NCI-H510A (cell line): Measurements from ENCODE around the gene XRCC1.
A peak's percentile ranks its signal among the peaks of the same experiment; 100 is the strongest.
"Not testable (repeated sequence)": the region's sequence is repeated elsewhere in the genome, so short reads cannot be mapped to it uniquely, and the experiment has no call there.

ENCODE experiments used
- DNase-seq: peaks from one replicate; lab custom pipeline; 2025; lab: John Stamatoyannopoulos, UW

The XRCC1 gene

DNA sequence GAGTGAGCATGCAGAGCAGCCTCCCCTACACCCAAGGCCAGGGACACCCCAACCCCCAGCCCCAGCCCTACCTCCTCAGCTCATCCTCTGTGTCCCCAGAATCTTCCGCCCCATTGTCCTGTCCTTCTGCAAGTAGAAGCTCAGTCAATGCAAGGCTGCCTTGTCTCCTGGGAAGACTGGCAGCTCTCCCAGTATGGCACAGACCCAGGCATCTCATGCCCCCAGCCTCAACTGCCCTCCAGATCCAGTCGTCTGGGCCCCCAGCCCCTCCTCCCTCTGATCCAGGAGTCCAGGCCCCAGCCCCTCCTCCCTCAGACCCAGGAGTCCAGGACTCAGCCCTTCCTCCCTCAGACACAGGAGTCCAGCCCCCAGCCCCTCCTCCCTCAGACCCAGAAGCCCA, 29.3 kb downstream of the XRCC1 start:
- no peak for DNase-seq

DNA sequence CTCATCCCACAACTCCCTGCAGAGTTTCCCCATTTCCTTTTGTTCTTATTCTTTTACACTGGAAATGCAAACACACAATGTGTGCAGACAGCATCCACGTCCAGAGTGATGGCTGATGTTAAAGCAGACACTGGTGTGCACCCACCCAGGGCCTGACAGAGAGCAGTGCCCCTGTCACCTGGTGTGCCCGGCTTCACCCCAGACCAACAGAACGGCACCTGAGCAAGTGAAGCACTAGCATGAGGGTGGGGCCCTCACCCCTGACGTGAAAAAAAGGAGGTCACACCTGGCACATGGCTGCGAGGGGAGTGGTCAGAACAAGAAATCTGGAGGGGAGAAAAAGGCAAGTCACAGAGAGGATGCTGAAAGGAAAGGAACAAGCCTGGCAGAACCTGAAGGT, 30.1 kb downstream of the XRCC1 start:
- DNase-seq, result no peak

DNA sequence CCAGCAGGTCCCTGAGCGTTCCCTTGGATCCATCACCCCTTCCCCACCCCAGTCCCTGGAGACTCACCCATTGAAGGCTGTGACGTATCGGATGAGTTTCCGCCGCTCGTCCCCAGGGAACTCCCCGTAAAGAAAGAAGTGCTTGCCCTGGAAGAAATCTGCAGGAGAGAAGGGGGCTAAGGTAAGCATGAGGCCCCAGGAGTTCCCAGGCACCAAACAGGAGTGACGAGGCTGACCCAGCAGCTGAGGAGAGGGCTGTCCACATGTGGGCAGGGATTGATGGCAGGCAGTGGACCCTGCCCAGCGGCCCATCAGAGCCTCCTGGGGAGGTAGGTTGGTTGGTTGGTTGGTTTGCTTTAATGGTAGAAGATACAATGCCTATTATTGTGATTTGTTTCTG, 31.2 kb downstream of the XRCC1 start:
- no peak for DNase-seq

DNA sequence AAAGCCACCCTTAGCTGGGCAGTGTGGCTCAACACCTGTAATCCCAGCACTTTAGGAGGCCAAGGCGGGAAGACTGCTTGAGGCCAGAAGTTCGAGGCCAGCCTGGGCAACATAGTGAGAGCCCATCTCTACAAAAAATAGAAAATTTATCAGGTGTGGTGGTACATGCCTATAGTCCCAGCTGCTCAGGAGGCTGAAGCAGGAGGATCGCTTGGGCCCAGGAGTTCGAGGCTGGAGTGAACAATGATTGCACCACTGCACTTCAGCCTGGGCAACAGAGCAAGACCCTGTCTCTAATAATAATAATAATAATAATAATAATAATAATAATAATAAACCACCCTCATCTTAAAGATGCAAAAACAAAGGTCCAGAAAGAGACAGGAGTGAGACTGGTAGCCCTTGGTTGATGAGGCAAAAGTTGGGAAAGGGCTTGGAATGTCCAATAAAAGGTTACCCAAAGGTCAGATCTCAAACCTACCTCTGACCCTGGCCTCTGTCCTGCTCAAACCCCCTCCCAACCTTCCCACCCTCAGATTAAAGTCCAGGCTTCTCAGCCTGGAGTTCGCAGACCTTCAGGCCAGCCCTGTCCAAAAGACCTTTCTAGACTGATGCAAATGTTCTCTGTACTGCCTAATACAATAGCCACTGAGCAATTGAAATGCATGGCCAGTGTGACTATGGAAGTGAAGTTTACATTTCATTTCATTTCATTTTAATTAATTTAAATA, 33.2 kb downstream of the XRCC1 start:
- no peak for DNase-seq

DNA sequence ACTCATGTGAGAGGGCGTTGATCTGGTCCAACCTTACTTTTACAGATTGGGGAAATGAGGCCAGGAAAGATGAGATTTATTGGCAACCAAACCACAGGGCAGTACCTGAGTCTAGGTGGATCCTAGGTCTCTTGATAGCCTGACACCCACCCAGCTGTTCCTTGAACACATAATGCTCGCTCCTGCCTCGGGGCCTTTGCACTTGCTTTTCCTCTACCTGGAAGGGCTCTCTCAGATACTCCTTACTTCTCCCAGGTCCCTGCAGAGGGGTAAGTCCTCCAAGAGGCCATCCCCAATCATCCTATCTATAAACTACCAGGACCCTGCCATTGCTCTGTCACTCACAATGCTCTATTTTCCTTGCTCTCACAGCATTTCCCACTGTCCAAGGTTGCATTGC, 34.9 kb downstream of the XRCC1 start:
- DNase-seq, result no peak

DNA sequence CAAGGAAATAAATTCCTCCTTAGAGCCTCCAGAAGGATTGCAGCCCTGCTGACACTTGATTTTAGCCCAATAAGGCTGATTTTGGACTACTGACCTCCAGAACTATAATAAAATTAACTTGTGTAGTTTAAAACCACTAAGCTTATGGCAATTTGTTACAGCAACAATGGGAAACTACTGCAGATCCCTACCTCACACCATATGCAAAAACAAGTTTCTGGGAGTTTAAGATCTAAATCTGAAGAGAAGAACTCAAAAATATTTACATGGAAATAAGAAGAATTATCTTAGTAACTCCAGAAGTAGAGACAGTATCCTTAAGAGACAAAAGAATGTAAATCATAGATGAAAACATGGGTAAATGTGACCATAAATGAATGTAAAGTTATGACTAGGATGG, 36.4 kb downstream of the XRCC1 start:
- no peak for DNase-seq

DNA sequence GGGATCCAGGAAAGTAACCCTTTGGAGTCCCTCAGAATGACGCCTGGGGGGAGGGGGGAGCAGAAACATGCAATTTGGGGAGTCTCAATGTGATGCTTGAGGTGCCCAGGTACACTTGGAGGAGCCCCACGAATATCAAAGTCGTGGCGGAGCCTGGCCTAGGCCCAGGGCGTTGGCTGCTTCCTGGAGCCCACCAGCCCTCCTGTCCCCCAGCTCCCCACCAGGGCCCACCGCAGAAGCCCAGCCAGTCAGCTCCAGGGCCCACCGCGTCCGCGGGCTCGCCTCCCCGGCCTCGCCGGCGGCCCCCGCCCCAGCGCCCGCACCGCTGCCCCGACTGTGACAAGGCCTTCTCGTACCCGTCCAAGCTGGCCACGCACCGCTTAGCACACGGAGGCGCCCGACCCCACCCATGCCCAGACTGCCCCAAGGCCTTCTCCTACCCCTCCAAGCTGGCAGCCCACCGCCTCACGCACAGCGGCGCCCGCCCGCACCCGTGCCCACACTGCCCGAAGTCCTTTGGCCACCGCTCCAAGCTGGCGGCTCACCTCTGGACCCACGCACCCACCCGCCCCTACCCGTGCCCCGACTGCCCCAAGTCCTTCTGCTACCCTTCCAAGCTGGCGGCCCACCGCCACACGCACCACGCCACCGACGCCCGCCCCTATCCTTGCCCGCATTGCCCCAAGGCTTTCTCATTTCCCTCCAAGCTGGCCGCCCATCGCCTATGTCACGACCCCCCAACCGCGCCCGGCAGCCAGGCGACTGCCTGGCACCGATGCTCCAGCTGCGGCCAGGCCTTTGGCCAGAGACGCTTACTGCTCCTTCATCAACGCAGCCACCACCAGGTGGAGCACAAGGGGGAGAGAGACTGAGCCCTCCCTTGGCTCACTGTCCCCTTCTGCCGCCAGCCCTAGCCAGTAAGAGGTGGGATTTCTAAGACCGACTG, 40.2 kb downstream of the XRCC1 start:
- DNase-seq, result no peak

DNA sequence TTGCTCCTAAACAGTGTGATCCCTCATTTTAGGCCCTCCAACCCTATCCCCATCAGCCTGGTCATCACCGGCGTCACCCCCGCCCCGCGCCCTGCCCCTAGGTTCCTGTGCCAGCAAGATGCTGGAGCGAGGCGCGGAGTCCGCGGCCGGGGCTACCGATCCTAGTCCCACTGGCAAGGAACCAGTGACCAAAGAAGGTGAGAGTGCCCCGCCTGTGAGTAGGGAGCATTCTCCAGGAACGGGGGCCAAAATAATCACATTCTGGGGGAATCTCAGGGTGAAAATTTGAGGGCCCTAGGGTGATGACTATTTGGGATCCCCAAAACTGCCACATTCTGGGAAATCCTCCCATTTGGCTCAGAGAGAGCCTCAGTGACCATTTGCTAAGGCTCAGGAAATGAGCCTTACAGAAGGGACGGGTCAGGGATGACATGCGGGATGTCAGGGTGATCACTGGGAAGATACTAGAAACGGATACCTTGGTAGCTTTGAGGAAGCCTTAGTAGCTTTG, 41.0 kb downstream of the XRCC1 start:
- DNase-seq, result no peak

DNA sequence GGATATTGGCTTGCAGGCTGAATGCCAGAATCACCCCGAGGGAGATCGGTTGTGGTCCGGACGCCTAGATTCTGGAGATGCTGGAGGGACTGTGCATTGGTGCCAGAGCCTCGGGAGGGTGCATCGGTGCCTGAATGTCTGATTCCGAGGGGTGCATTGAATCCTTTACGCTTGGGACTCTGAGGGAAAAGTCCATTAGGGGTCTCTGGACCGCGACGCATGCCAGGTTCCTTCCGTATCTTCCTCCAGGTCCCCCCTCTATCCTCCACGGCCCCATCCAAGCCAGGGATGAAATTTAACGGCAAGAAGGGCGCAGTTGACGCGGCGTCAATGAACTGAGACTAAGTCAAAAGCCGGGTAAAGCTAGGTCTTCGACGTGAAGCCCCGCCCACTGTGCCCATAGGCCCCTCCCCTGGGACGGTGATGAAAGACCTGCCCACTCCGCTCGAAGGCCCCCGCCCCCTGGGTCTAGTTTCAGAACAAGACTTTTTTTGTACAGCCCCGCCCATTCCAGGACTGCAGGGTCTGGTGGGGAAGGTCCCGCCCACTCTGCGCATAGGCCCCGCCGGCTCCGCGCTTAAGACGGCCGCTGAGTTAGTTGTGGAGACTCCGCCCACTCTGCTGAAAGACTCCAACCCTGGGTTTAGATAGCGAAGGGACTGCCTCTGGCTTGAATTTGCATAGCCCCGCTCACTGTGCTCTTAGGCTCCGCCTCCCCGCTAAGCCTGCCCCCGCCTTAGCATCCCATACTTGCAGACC, 41.6 kb downstream of the XRCC1 start:
- peak; percentile 88 for DNase-seq

DNA sequence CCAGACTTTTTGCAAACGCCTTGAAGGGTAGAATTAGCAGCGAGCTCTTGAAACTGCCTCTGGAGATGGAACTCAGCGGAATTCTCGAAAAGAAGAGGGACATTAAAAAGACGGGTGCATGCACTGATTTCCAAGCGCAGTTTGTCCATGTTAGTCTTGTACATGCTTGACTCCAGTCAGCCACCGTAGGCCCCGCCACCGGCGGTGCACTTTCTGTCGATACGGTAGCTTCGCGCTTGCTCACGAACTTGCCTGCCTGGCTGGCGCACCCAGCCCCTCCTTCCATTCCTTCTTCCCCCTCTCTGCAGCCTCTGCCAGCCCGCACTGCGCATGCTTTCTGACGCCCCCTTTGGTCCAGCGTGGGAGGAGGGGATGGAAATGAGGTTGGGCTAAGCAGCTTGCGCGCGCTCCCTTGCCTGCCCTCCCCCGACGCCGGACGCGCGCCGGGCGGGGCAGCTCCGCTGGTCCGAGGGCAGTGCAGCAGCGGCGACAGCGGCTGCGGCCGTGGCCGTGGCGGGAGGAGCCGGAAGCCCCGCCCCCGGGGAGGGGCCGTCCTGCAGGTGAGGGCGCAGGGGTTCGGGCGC, 42.3 kb downstream of the XRCC1 start, which contains the start of gene ZNF575:
TSS of gene ZNF575 (plus strand) at position 227 of the 584 bp plus-strand sequence. CDS start 1,235 bp downstream, outside the sequence.
- DNase-seq, result peak; percentile 88

DNA sequence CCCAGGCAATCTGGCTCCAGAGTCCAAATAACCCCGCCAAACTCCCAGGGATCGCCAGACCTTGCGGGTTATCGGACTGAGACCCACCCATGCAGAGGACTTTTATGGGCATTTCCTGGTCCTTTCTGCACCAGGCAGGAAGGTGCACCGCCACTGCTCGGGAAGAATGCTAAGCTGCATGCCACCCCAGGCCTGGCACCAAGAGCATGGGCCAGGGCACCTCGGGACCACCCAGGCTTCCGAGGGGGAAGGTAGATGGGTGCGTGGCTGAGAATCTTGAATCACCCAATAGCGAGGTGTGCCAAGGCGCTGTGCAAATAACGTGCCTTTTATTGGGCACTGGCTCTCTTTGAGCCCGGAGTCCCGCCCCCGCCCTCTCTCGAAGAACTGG, 42.8 kb downstream of the XRCC1 start:
- peak; percentile 50 for DNase-seq

DNA sequence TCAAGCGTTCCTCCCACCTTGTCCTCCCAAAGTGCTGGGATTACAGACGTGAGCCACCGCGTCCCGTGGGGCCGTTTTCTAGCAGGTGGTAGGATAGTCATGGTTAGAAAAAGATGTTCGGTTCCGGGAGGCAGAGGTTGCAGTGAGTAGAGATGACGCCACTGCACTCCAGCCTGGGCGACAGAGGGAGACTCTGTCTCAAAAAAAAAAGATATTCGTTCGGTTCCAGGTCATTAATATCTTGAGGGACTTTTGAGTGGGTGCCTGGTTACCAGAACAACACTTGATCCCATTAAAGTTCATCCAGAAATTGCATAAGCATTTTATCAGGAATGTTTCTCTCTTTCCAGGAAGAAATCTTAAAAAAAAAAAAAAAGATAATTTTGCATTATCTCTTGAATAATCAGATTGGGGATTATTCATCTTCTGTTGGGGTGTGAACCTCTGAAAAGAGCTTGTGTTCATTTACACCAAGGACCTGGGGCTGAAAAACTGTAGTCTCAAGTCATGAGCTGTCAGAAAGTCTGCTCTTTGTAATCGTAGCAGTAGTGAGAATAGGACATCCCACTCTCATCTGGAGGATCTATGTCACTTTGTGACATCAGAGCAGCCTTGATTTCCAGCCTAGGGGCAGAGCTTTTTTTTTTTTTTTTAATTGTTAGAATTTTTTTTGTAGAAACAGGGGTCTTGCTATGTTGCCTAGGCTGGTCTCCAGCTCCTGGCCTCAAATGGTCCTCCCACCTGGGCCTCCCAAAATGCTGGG, 47.3 kb downstream of the XRCC1 start:
- no peak for DNase-seq

DNA sequence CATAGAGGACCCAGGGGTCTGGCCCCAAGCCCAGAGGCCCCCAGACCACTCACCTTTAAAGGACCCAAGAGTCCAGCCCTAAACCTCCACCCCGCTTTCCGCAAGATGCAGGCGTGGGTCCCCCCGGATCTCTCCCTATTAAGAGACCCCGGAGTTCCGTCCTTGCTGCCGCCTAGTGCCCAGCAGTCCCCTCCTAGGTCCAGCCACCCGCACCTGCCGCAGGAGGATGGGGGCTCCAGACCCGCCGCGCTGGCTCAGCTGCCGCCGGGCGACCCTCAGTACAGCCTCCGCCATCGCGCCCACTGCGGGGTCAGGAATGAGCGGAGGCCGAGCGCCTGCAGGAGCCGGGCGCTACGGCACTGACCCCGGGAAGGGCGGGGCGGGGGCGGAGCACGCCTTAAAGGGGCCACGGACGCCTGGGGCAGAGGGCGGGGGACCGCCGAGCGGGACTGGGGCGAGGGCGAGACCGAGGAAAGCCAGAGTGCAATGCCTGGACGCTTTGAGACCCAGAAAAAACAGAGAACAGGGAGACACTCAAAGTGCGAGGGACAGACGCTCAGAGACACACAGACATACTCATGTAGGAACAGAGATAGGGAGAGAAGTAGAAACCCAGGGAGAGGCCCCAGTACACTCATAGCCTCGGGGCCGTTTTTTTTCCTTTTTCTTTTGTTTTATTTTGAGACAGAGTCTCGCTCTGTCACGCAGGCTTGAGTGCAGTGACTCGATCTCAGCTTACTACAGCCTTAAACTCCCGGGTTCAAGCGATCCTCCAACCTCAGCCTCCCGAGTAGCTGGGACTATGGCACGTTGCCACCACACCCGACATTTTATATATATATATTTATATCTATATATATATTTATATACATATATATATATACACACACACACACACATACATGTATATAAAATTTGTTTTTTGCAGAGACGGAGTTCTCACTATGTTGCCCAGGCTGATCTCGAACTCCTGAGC, 48.2 kb downstream of the XRCC1 start, which contains the start of gene ETHE1:
TSS of gene ETHE1 (minus strand) at position 318 of the 976 bp plus-strand sequence. CDS start at position 294, 24 bp downstream.
- DNase-seq, result peak; percentile 28

DNA sequence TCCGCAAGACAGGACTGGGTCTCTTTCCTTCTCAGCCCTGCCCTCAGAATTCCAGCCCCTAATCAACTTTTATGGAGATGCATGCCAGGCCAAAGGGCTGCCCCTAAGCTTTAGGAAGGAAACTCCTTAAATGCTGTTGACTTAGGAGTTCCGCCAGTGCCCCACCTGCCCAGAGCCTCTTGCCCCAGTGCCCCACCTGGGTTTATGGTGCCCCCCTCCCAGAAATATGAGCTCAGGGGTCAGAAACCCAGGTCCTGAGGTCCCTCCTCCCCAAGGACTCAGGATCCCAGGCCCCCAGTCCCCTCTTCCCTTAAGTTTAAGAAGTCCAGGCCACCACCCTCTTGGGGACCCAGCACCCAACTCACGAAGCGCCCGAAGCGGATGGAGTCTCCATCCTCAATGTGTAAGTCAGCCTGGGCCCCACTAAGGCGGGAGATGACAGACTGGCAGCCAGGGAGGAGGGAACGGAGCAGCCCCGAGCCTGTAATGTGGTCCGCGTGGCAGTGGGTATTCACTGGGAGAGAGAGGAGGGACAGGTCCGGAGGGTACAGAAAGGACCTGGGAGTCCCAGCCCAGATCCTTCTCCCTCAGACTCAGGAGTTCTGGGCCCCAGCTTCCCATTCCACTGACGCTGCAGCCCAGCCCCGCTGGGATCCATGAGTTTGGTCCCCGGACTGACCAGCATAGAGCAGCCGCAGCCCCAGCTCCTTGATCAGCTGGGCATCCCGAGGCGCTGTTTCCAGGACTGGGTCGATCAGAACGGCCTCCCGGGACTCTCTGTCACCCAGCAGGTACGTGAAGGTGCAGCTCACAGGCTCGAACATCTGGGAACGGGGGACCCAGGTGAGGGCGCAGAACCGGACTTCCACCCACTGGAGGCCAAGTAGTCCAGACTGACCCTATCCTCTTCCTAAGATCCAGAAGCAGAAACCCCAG, 49.2 kb downstream of the XRCC1 start:
- DNase-seq, result no peak

DNA sequence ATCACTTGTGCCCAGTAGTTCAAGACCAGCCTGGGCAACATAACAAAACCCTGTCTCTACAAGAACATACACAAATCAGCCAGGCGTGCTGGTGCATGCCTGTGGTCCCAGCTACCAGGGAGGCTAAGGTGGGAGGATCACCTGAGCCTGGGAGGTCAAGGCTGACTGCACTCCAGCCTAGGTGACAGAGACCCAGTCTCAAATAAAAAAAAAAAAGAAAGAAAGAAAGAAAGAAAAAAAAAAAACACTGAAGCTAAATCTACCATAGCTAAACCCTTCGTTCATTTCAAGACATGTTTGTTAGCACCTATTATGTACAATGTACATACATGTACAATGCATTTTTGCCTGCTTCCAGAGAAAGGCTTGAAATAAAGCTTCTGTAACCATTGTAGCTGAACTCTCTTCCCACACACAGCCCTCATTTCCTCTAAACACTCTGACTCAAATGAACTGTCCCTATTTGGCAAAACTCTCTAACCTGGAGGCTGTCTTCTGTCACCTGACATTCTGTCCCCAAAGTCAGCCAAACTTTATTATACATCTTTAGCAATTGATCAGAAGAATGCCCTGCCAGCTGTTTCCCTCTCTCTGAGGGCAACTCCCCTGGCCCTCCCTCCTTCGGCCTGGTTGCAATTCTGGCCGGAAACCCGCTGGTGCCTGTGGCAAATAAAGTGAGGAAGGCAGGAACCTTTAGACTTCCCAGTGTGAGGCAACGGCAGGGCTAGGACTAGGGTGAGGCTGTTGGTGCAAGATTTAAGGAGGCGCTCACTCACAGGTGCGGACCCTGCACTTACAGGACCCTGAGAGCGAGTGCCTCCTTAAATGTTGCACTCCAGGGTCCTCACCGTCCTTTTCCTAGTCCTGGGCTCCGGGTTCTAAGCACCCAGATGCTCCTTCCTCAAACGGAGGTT, 50.1 kb downstream of the XRCC1 start:
- DNase-seq, result no peak

DNA sequence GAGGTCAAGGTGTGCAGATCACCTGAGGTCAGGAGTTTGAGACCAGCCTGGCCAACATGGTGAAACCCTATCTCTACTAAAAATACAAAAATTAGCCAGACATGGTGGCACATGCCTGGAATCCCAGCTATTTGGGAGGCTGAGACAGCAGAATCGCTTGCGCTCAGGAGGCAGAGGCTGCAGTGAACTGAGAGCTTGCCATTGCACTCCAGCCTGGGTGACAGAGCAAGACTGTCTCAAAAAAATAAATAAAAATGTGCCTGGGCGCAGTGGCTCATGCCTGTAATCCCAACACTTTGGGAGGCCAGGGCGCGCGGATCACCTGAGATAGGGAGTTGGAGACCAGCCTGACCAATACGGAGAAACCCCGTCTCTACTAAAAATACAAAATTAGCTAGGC, 51.6 kb downstream of the XRCC1 start:
- not testable (repeated sequence) for DNase-seq

DNA sequence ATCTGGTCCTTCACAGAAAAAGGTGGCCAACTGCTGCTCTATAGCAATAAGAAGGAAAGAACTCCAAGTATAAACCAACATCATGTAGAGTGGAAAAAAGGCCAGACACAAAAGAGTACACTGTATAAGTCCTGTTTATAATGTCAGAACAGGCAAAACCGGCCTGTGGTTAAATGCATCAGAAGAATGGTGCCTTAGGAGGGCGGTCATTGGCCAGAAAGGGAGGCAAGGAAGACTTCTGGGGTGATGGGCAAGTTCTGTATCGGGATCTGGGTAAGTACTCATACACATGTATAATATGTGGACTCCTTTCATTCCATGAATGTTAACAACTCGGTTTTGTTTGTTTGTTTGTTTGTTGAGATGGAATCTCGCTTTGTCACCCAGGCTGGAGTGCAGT, 52.4 kb downstream of the XRCC1 start:
- no peak for DNase-seq
